H54 (cell line): Measurements from ENCODE around the gene RUFY1.

Experiments used
- DNase-seq: peaks from one replicate; pipeline ENCODE4 v3.0.0; 2011; ENCODE audit warnings: low spot score, mixed read lengths; ENCODE audit not compliant: insufficient read length
- FAIRE-seq: peaks from 3 replicates; lab custom pipeline; 2011; peaks lifted over from hg19 to GRCh38; lab: Jason Lieb, UNC
- POLR2A ChIP-seq: IDR thresholded peaks from 2 replicates; pipeline ENCODE4 v1.6.1; 2011; ENCODE audit warnings: low read depth, mild to moderate bottlenecking, low read length

Gene RUFY1

DNA sequence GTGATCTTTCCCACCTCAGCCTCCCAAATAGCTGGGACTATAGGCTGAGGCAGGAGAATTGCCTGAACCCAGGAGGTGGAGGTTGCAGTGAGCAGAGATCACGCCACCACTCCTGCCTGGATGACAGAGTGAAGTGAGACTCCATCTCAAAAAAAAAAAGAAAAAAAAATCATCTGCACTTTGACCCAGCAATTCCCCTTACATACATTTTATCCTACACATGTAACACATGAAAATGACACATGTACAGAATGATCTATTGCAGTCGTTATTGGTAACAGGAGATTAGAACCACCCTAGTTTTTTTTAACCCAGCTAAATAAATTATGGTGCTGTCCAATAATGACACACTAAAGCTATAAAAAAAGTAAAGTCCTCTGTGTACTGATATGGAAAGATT, 14.2 kb downstream of the RUFY1 start:
- TF ChIP-seq POLR2A, result no peak

DNA sequence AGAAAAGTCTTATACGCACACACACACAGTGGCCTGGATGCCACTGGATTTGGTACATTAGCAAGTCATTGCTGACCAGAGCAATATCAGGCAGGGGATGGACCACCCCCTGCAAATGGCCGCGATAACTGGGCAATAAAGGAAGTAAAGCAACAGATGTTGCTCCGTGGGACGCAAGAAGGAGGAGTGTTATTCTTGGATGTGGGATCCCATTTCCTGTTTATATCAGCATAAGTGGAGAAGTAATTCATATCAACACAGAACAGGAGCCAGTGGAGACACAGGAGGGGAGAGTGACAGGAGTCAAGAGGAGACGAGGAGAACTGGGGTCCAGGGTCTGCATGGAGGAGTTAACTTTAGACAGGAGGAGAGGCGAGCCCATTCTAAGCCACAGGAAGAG, 18.4 kb downstream of the RUFY1 start:
- no peak for FAIRE-seq
- DNase-seq, result no peak
- TF ChIP-seq POLR2A, result no peak

More for the DNA sequence above, 14.2 kb downstream of the RUFY1 start:
- DNase-seq (no peak), FAIRE-seq (no peak)

DNA sequence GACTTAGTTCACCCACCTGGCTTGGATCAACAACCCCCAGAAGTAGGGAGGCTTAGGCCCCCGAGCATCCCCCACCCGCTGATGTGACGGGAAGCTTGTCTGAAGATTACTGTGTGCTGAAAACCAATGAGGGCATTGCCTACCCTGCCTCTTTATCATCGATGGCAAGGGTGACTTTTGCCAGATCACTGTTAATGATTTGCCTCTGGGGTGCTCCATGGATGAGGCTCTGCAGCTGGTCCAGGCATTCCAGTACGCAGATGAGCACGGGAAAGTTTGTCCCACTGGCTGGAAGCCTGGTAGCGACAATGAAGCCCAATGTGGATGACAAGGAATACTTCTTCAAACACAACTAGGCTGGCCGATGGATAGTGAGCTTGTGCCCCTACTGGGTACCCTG, 22.0 kb downstream of the RUFY1 start:
- FAIRE-seq (no peak), DNase-seq (no peak)
- no peak for TF ChIP-seq POLR2A

DNA sequence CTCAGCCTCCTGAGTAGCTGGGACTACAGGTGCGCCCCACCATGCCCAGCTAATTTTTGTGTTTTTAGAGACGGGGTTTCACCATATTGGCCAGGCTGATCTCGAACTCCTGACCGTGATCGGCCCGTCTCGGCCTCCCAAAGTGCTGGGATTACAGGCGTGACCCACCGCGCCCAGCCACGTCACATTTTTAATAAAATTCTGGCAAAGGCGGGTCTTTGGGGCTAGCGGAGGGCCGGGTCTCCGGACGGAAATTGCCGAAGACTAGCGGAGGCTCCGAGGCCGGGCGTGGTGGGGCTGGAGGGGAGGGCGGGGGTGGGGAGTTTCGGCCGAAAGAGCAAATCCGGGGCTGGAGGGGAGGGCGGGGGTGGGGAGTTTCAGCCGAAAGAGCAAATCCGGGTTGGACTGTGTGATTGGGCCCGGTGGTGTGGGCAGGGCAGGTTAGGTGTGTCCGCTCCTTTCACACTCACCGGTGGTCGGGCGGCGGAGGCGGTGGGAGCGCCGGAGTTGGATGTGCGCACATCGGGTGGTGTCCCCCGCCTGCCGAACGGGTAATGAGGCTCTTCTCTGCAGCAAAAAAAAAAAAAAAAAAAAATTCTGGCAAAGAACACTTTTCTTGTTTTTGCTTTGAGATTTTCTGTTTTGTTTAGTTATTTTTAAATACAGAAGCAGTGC, 27.1 kb downstream of the RUFY1 start:
- no peak for TF ChIP-seq POLR2A
- DNase-seq, result no peak
- no peak for FAIRE-seq

DNA sequence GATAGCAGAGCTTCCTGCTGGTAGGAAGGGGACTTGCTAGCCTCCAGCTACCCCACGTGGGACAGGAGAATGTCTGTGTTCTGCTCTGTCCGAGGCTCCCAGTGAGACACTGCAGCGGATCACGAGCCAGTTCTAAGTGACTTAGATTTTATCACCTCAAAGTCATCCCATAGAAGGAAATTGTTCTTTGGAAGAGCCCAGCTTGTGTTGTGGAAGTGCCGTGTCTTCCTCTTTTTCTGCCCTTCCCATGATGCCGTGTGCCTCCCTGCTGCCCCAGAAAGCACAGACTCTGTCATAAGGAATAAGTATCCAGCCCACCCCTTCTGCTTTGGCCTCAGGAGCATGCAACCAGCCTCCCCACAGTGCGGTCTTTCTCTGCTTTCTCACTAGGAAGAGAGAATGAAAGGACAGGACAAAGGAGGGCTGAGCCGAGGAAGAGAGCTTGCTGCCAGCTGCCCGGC, 35.6 kb downstream of the RUFY1 start:
- DNase-seq, result no peak
- TF ChIP-seq POLR2A, result no peak
- no peak for FAIRE-seq

DNA sequence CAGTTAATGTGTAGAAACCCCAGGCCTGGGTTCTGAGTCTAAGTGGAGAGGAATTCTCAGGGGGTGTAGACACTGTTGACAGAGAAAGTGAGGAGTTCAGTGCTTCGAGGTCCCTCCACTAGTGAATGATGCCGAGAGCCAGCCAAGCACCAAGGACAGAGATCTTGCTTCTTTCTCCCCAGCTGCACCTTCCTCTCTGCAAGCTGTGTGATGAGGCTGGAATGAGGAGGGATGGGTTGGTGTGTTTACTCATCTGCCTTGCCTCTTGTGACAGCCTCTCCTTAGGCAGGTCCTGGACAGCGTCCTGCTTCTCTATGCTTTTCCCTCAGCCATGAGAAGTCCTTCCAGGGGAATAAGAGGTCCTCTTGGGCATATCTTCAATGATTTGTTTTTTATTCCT, 37.8 kb downstream of the RUFY1 start:
- FAIRE-seq, result no peak
- no peak for TF ChIP-seq POLR2A
- no peak for DNase-seq

DNA sequence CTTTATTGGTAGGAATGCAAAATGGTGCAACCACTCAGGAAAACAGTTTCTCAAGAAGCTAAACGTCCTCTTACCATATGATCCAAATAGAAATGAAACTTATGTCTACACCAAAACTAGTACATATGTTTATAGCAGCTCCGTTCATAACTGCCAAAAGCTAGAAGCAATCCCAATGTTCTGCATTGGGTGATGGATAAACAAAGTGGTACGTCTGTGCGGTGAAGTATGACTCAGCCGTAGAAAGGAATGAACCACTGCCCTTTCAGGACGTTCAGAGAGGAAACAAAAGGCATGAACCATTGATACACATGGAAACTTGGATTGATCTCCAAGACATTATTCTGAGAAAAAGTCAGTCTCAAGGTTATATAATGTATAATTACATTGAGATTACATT, 45.6 kb downstream of the RUFY1 start:
- FAIRE-seq (no peak), DNase-seq (no peak)
- no peak for TF ChIP-seq POLR2A

DNA sequence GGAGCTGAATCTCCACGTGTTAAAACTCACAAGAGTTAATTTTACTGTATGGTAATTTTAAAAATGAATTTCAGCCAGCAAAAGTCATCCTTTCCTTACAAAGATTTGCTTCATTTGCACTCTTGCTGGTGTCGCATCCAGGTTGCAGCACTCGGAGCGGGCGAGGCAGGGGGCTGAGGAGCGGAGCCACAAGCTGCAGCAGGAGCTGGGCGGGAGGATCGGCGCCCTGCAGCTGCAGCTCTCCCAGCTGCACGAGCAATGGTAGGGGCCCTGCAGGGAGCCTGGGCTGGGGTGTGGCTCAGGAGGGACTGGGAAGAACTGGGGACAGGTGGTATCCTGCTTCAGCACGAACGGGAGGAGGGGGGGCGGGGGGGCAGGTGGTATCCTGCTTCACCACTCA, 46.1 kb downstream of the RUFY1 start:
- no peak for DNase-seq
- no peak for FAIRE-seq
- TF ChIP-seq POLR2A, result no peak

DNA sequence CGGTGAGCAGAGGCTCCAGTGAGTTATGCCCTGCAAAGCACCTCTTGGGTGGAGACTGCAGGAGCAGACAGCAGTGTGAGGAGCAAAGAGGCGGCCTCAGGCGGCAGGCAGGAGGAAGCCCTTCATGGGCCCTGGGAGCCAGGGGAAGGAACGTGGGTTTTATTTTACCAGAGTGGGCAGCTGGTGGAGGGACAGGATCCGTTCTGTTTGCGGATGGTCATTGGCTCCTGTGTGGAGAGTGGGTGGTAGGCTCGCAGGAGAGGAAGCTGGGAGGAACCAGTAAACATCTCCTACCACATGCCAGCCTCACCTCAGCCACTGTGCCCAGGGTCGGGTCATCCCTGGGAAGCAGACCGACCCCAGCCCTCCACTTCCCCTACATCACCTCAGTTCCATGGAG, 48.7 kb downstream of the RUFY1 start:
- FAIRE-seq, result no peak
- no peak for TF ChIP-seq POLR2A
- DNase-seq, result no peak

DNA sequence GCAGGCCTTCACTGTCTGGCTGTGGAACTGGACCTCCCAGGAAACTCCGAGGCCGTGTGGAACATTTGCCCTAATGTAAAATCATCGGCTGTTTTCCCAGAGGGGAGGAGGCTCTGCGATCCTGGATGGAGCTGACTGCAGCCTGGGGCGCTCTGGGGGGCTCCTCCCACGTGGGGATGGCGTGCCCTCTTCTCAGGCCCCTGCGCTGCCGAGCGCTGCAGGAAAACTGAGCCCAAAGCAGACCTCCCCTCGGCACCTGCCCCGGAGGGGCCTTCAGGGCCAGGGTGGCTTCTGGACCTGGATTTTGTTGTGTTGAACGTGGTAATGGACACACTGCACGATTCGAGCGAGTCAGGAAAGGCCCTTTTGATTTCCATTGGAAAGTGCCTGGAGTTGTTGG, 49.2 kb downstream of the RUFY1 start:
- no peak for FAIRE-seq
- TF ChIP-seq POLR2A, result no peak

DNA sequence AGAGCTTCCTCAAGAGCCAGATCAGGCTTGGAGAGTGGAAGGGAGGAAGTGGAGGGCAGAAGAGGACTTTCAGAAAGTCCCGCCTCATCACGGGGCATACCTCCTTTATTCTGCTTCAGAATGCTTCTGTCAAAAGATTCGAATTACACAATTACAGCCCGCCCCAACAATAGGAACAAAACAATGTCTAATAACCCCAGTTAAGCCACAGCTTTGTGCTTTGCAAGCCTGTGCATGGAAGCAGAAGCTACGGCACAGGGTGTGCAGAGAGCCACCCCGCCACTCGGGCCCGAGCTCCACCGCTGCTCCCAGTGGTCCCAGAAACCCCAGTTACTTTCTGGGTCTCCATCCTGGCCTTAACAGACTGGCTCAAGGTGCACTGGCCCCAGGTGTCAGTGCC, 49.6 kb downstream of the RUFY1 start:
- DNase-seq, result no peak
- FAIRE-seq, result no peak
- no peak for TF ChIP-seq POLR2A

More for the DNA sequence above, 49.2 kb downstream of the RUFY1 start:
- DNase-seq, result no peak

DNA sequence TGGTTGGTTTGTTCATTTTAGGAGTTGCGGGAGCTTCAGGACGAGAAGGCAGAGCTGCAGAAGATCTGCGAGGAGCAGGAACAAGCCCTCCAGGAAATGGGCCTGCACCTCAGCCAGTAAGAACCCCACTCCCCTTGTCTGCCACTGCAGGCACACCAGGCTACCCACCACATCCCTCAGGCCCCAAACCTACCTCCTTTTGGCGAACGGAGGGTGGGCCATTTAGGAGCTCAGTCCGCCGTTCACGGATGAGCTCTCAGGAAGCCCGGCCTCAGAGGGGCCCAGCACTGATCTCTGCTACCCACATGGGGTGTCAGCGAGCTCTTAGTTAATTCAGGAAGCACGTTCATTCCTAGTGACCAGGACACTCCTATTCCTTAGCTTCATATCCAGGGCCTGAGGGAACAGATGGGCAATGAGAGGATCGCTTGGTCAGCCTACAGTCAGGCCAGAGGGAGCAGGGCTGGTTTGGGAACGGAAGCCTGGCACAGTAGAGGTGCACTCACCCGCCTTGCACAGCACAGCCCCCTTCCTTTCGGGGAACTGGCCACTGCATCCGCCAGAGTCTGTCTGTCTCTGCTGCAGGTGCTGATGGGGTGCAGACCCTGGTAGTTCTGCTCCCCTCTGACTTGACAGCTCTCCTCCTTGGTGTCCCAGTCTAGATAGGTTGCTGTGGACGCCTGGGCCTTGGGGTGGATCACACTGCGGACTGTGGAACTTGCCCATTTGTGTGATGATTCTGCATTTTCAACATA, 51.7 kb downstream of the RUFY1 start:
- DNase-seq, result no peak
- no peak for TF ChIP-seq POLR2A
- no peak for FAIRE-seq

DNA sequence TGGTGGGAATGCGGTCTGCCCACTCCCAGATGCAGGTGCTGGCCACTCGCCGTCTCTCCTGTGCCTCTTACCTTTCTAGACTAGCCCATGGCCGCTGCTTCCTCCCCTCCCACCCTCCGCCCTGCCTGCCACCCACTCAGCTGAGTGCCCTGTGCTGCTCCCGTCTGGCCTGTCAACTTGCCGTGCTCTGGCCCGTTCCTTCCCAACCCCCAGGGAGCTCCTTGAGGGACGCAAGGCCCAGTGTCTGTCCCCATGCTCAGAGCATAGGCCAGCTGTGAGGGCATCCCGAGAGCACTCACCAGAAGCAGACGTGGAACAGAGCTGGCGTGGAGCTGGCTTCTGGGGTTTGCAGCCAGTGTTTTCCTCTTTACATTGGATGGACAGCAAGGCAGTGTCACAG, 53.0 kb downstream of the RUFY1 start:
- no peak for TF ChIP-seq POLR2A
- no peak for FAIRE-seq

DNA sequence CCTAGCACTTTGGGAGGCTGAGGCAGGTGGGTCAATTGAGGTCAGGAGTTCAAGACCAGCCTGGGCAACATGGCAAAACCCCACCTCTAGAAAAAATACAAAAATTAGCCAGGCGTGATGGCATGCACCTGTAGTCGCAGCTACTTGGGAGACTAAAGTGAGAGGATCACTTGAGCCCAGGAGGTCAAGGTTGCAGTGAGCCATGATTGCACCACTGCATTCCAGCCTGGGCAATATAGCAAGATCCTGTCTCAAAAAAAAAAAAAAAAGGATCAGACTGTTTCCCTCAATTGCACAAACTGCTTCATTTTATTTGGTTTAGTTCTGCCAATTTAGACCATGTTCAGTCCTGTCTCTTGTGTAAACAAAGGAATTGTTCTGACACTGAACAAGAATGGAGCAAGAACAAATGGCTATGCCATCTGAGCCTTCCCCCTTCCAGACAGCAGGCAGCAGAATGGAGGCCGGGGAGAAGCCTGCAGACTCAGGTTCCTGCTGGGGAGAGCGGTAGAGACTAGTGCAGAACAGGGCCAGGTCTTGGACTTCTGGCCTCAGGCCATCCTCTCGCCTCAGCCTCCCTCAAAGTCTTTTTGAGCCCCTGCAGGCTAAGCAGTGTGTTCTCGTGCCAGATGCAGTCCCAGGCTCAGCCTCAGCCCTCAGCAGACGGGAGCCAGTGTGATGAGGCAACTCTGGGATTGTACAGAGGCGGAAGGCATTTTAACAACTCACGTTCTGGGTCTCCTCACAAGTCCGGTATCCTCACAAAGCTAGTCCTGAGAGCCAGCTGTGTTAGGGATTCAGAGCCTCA, 54.9 kb downstream of the RUFY1 start:
- DNase-seq, result no peak
- TF ChIP-seq POLR2A, result no peak
- FAIRE-seq, result no peak

More for the DNA sequence above, 53.0 kb downstream of the RUFY1 start:
- DNase-seq, result no peak
